Tibial artery (tissue), 4 donors: ENCODE measurements around the gene BCL2L12.

Experiments used
- DNase-seq, 2 donors: peaks; one replicate each; pipeline ENCODE4 v3.0.0-alpha.2; 2019
- H3K27ac ChIP-seq, 2 donors: fragments of 200-600 bp; sonication (generic) in 1 of 2; 1 replicate in 1 of 2; 2 replicates in 1 of 2; pipeline ENCODE4 v1.5.1; 2018 to 2019; ENCODE audit warnings: mild to moderate bottlenecking in 1 of 2
- H3K27me3 ChIP-seq, 2 donors: fragments of 200-600 bp; sonication (generic) in 1 of 2; one replicate each; pipeline versions ENCODE4 v1.5.1 to v1.6.0; 2016 to 2019
- H3K36me3 ChIP-seq, 3 donors: fragments of 200-600 bp; sonication (generic) in 2 of 3; one replicate each; pipeline ENCODE4 v1.5.1; 2016 to 2019; ENCODE audit warnings: mild to moderate bottlenecking in 2 of 3
- H3K4me1 ChIP-seq, 4 donors: fragments of 200-600 bp; sonication (generic) in 2 of 4; 1 replicate in 3 of 4; 2 replicates in 1 of 4; pipeline ENCODE4 v1.5.1; 2016 to 2019
- H3K4me3 ChIP-seq, 2 donors: fragments of 200-600 bp; sonication (generic) in 1 of 2; 1 replicate in 1 of 2; 2 replicates in 1 of 2; pipeline ENCODE4 v1.5.1; 2018 to 2019; ENCODE audit warnings: mild to moderate bottlenecking in 2 of 2
- H3K9me3 ChIP-seq, 3 donors: fragments of 200-600 bp; sonication (generic) in 1 of 3; one replicate each; pipeline ENCODE4 v1.5.1; 2016 to 2019
- CTCF ChIP-seq, 2 experiments: fragments of 200-600 bp in 1 of 2; fragments of 450-650 bp in 1 of 2; IDR thresholded peaks; one replicate each; pipeline ENCODE4 v1.5.1; 2017 to 2019; ENCODE audit warnings: antibody characterized with exemption in 2 of 2, mild to moderate bottlenecking in 1 of 2, moderate library complexity in 1 of 2
- intact Hi-C: fragments of 100-400 bp; cut with DNase I; formaldehyde crosslinking; loops from one replicate; pipeline ENCODE4 v1.15.0; 2023; ENCODE audit warnings: low total_unique reads

BCL2L12 gene

DNA sequence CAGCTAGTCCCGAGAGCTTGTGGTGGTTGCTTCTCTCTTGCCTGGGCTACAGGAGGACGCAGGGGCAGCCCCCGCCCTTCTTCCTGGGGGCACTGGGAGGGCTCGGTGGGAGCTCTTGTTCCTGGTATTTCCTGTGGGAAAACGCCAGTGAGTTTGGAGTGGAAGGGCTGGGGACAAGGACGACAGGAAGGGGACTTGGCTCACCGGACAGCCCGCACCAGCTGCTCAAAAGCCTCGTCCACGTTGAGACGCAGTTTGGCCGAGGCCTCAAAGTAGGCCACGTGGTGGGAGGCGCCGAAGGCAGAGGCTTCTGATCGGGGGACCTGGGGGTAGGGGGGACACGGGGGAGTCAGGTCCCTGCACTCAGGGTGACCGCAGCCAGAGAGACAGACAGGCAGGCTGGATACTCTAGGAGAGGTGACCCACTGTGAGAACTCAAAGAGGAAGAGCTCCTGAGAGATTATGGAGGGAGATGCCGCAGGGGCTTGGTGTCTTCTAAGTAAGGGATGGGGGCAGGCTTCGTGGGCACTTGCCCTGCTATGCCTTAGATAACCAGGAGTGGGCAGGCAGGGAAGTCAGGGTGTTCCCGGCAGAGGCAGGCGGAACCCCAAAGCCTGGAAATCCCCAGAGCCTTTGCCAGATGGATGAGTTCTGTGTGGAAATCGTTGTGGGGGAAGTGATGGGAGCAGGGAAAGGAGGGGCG is 30.1 kb upstream of the BCL2L12 start:
- H3K9me3 ChIP-seq = no peaks in the 10 kb centered on the region
- DNase-seq = no peak
- intact Hi-C loops = loop anchor here (2.0 kb wide), 1 partner anchor 43 kb away; no protein-coding TSS in a partner anchor
- no peak overlapping the region for H3K4me3 ChIP-seq
- peaks cover 0 to 42% (median 19%) of the 10 kb centered on the region in 4 donors for H3K4me1 ChIP-seq
- H3K36me3 ChIP-seq = peaks cover 12 to 25% (median 22%) of the 10 kb centered on the region in 3 donors
- no peak for TF ChIP-seq CTCF (IDR thresholded peaks at IDR 0.05)
- no peaks in the 10 kb centered on the region for H3K27me3 ChIP-seq
- H3K27ac ChIP-seq = no peak overlapping the region

DNA sequence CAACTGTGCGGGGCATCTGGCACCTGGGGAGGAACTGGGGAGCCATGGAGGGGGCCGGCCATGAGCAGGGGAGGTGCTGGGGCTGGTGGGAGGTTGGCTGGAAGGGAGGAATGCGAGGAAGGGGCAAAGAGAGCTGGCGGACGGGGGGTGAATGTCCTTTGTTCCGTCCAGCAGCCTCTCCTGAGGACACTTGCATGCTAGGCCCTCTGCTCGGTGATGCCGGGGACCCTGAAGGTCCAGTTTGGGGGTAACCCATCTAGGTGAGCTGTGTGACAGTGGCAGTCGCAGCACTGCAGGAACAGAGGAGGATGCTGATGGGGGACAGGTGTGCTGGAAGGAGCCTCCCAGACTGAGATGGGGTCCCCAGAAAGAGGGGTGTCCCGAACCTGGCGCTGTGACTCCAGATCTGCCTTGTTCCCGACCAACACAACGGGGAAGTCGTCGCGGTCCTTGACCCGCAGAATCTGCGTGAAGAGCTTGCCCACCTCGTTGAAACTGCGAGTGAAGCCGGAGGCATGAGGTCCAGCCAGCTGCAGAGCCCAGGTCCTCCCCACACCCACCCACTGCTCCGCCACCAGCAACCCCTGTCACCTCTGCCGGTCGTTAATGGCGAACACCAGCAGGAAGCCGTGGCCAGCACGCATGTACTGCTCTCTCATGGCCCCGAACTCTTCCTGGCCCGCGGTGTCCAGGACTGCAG is 29.4 kb upstream of the BCL2L12 start:
- Histone ChIP-seq H3K27me3 (no peaks in the 10 kb centered on the region), H3K4me3 (no peak overlapping the region), H3K4me1 (peaks cover 0 to 38% (median 18%) of the 10 kb centered on the region in 4 donors), H3K9me3 (no peaks in the 10 kb centered on the region), H3K27ac (peak overlapping the region; percentile 18 to 38), H3K36me3 (peaks cover 12 to 25% (median 22%) of the 10 kb centered on the region in 3 donors)
- intact Hi-C loops = loop anchor here (2.0 kb wide), 1 partner anchor 44 kb away; no protein-coding TSS in a partner anchor
- DNase-seq = no peak
- no peak for TF ChIP-seq CTCF (IDR thresholded peaks at IDR 0.05)

DNA sequence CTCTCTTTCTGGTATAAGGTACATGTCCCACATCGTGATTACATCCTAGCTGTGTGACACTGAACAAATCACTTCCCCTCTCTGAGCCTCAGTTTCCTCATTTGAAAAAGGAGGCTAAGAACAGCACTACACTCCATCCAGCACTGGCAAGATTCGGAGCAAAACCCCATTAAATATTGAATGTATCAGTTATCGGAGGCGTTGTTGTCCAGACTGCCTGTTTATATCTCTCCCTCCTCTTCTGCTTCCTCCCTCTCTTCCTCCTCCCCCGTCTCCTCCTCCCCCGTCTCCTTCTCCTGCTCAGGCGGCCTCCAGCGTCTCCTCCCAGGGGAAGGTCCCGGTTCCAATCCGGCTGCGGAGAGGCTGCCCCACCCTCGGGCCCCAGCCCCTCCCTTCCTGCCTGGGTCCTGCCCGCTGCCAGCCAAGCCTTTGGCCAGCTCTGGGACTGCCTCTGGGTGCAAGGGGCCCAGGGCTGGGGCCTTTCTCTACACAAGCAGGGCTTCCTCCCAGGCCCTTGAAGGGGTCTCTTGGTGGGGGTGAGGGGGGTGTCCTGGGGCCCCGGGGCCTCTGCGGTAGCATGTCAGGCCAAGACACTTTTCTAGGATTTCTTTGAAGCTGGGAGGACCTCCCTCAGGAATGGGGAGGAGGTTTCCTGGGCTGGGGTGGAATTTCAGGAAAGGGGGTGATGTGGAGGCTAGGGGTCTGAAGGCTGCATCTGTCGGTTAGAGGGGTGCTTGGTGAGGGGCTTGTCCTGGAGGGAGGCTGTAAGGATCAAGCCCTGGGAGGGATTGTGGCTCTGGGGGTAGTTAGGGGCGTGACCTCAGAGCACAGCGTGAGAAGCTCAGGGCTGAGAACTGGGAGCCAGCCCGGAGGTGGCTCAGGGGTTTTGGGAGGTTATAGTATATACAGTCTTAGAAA is 27.7 kb upstream of the BCL2L12 start:
- Histone ChIP-seq H3K27ac (peak overlapping the region; percentile 93 to 97), H3K27me3 (no peaks in the 10 kb centered on the region), H3K4me3 (peak overlapping the region; percentile 92 to 99), H3K9me3 (no peaks in the 10 kb centered on the region), H3K4me1 (peaks cover 0 to 44% (median 22%) of the 10 kb centered on the region in 4 donors), H3K36me3 (peaks cover 12 to 25% (median 22%) of the 10 kb centered on the region in 3 donors)
- no peak for TF ChIP-seq CTCF (IDR thresholded peaks at IDR 0.05)
- DNase-seq = peak; percentile 94 to 98
- intact Hi-C loops = loop anchor here (2.0 kb wide), 1 partner anchor 45 kb away; no protein-coding TSS in a partner anchor

- Histone ChIP-seq H3K36me3 (peaks cover 12 to 24% (median 22%) of the 10 kb centered on the region in 3 donors), H3K9me3 (no peaks in the 10 kb centered on the region), H3K4me1 (peaks cover 5 to 53% (median 33%) of the 10 kb centered on the region in 4 donors), H3K4me3 (peak overlapping the region; percentile 92 to 99), H3K27me3 (no peaks in the 10 kb centered on the region), H3K27ac (peak overlapping the region; percentile 93 to 97)
- intact Hi-C loops = no loop called here
- DNase-seq = peak in 1 of 2 donors; percentile 42
- no peak for TF ChIP-seq CTCF (IDR thresholded peaks at IDR 0.05)
Observed at GRCh38 chr19:49639401-49640112, 26.2 kb upstream of the BCL2L12 start.
